GM23338 (cell line): ENCODE data around the gene CLIP1. TPM values are rescaled to one million over a fixed set of nuclear protein-coding genes. Genes with fewer than 3 reads are reported as not detected.
"Not testable (repeated sequence)": the region's sequence is repeated elsewhere in the genome, so short reads cannot be mapped to it uniquely, and the experiment has no call there.

Experiments
- ATAC-seq: fragments of 200-7000 bp; cut with Tn5 transposase; 3 replicates; pipeline ENCODE4 v1.9.1; 2020
- DNase-seq: peaks from one replicate; pipeline ENCODE4 v3.0.0-alpha.2; 2015; ENCODE audit warnings: low spot score
- H2AFZ ChIP-seq: fragments of 200-600 bp; sonication (generic); 2 replicates; pipeline ENCODE4 v1.8.0; 2016; ENCODE audit warnings: antibody characterized with exemption, mild to moderate bottlenecking, moderate library complexity
- H3F3A ChIP-seq: fragments of 200-600 bp; sonication (generic); replicated peaks from 2 replicates; pipeline ENCODE4 v1.8.0; 2017; ENCODE audit warnings: antibody characterized with exemption, mixed run types, low read depth
- H3K27ac ChIP-seq: fragments of 200-600 bp; sonication (generic); 2 replicates; pipeline ENCODE4 v1.6.1; 2016; ENCODE audit warnings: low read depth
- H3K27me3 ChIP-seq: fragments of 200-600 bp; sonication (generic); 2 replicates; pipeline ENCODE4 v1.8.0; 2016; ENCODE audit warnings: mild to moderate bottlenecking, mixed run types, moderate library complexity; ENCODE audit not compliant: insufficient read depth
- H3K36me3 ChIP-seq: fragments of 200-600 bp; sonication (generic); 2 replicates; pipeline ENCODE4 v1.8.0; 2016; ENCODE audit warnings: mild to moderate bottlenecking; ENCODE audit not compliant: insufficient read depth
- H3K4me1 ChIP-seq: fragments of 200-600 bp; sonication (generic); 2 replicates; pipeline ENCODE4 v1.8.0; 2016; ENCODE audit warnings: mild to moderate bottlenecking, moderate library complexity; ENCODE audit not compliant: insufficient read depth
- H3K4me2 ChIP-seq: fragments of 200-600 bp; sonication (generic); 2 replicates; pipeline ENCODE4 v1.7.1; 2017; ENCODE audit warnings: mixed run types
- H3K4me3 ChIP-seq: fragments of 200-600 bp; sonication (generic); 2 replicates; pipeline ENCODE4 v1.6.1; 2016; ENCODE audit warnings: mixed run types
- H3K79me2 ChIP-seq: fragments of 200-600 bp; sonication (generic); replicated peaks from 2 replicates; pipeline ENCODE4 v1.8.0; 2017; ENCODE audit warnings: mild to moderate bottlenecking; ENCODE audit not compliant: insufficient read depth
- H3K9me2 ChIP-seq: fragments of 200-600 bp; sonication (generic); 2 replicates; pipeline ENCODE4 v1.8.0; 2017; ENCODE audit not compliant: insufficient read depth
- H4K20me1 ChIP-seq: fragments of 200-600 bp; sonication (generic); replicated peaks from 2 replicates; pipeline ENCODE4 v1.8.0; 2017; ENCODE audit warnings: mild to moderate bottlenecking; ENCODE audit not compliant: insufficient read depth
- H3K27ac Mint-ChIP-seq: 2 replicates; pipeline ENCODE4 v1.8.0; 2020; ENCODE audit warnings: inconsistent platforms, mild to moderate bottlenecking, moderate library complexity, mixed read lengths
- H3K27me3 Mint-ChIP-seq: 3 replicates; pipeline ENCODE4 v1.8.0; 2022; ENCODE audit warnings: low read depth, mild to moderate bottlenecking, moderate library complexity, mixed read lengths, inconsistent platforms; ENCODE audit not compliant: insufficient read depth, poor library complexity
- H3K36me3 Mint-ChIP-seq: 3 replicates; pipeline ENCODE4 v1.8.0; 2021; ENCODE audit warnings: low read depth, mild to moderate bottlenecking, inconsistent platforms, moderate library complexity, mixed read lengths
- H3K4me1 Mint-ChIP-seq: 3 replicates; pipeline ENCODE4 v1.8.0; 2020; ENCODE audit warnings: mild to moderate bottlenecking, inconsistent platforms, mixed read lengths
- H3K4me3 Mint-ChIP-seq: 3 replicates; pipeline ENCODE4 v1.8.0; 2021; ENCODE audit warnings: moderate library complexity, mild to moderate bottlenecking, inconsistent platforms, mixed read lengths
- H3K9me3 Mint-ChIP-seq: 3 replicates; pipeline ENCODE4 v1.8.0; 2020; ENCODE audit warnings: moderate library complexity, mild to moderate bottlenecking, inconsistent platforms, mixed read lengths
- EZH2 ChIP-seq: fragments of 200-600 bp; sonication (generic); IDR thresholded peaks from one replicate; pipeline ENCODE4 v1.8.0; 2017; ENCODE audit warnings: antibody characterized with exemption, mild to moderate bottlenecking, low read depth; ENCODE audit not compliant: unreplicated experiment
- EZH2phosphoT487 ChIP-seq: fragments of 200-600 bp; sonication (generic); IDR thresholded peaks from one replicate; pipeline ENCODE4 v1.8.1; 2018; ENCODE audit warnings: antibody characterized with exemption; ENCODE audit not compliant: unreplicated experiment
- NANOG ChIP-seq: IDR thresholded peaks from 2 replicates; pipeline ENCODE4 v1.6.1; 2016; ENCODE audit warnings: antibody characterized with exemption, borderline replicate concordance
- POLR2AphosphoS5 ChIP-seq: IDR thresholded peaks from 2 replicates; pipeline ENCODE4 v1.6.1; 2016; ENCODE audit warnings: antibody characterized with exemption, low read depth
- STAT1 ChIP-seq: IDR thresholded peaks from one replicate; pipeline ENCODE4 v1.6.1; 2016; ENCODE audit warnings: antibody characterized with exemption; ENCODE audit not compliant: unreplicated experiment
- ZNF114 ChIP-seq: fragments of 250-450 bp; sonication (Bioruptor Pico); IDR thresholded peaks from 2 replicates; pipeline ENCODE4 v1.5.0; 2020; ENCODE audit warnings: mild to moderate bottlenecking, moderate library complexity
- polyA plus RNA-seq: library from polyadenylated mRNA; unstranded; fragments of >200 nt; fragmentation: Nextera tagmentation; extraction: Ambion mirVana; gene quantifications from 2 replicates; pipeline ENCODE4 v1.2.1, GENCODE V29; 2016
- total RNA-seq: library from RNA; depleted of rRNA; stranded (reverse); fragments of >200 nt; shearing (Covaris generic); gene quantifications from 2 replicates; pipeline ENCODE4 v1.2.3, GENCODE V29; 2014
- TF ChIP-seq, protein P1 (sequence below), 2 experiments: fragments of 200-600 bp in 1 of 2; sonication (generic) in 1 of 2; conservative IDR thresholded peaks; 2 replicates each; pipeline versions ENCODE4 v1.5.1 to v1.6.1; 2016 to 2017; ENCODE audit warnings: antibody characterized with exemption in 2 of 2, low read depth in 2 of 2, mild to moderate bottlenecking in 2 of 2, moderate library complexity in 1 of 2
- TF ChIP-seq, protein P2 (sequence below): IDR thresholded peaks from one replicate; pipeline ENCODE4 v1.6.1; 2018; ENCODE audit warnings: antibody characterized with exemption; ENCODE audit not compliant: unreplicated experiment

CLIP1 gene
- total and polyA plus RNA-seq, 2 experiments from 2014 or later: 11.5 to 21.1 TPM

DNA sequence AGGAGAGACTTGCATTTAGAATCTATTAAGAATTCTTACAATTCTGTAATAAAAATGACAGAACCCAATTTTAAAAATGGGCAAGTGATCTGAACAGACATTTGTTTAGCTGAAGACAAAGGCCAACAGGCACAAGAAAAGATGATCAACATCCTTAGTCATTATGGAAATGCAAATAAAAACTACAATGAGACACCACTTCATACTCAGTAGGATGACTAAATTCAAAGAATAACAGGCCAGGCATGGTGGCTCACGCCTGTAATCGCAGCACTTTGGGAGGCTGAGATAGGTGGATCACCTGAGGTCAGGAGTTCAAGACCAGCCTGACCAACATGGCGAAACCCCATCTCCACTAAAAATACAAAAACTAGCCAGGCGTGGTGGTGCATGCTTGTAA is 164.0 kb downstream of the CLIP1 start:
- not testable (repeated sequence) for H3K27ac Mint-ChIP-seq, H3K4me3 ChIP-seq, H3K27me3 ChIP-seq, H3K4me3 Mint-ChIP-seq, H3F3A ChIP-seq, H3K27me3 Mint-ChIP-seq, DNase-seq, H3K4me1 Mint-ChIP-seq, H3K79me2 ChIP-seq, H2AFZ ChIP-seq, H3K4me2 ChIP-seq, H4K20me1 ChIP-seq, H3K9me2 ChIP-seq, ATAC-seq, H3K9me3 Mint-ChIP-seq, H3K4me1 ChIP-seq
- Histone ChIP-seq H3K27ac (0 out of 2 replicates have a peak overlapping the region, but pooled peaks have one; percentile 7), H3K36me3 (peaks cover 20% of the 10 kb centered on the region; the same call in 1 of the 2 replicates)
- peaks cover 47% of the 10 kb centered on the region for H3K36me3 Mint-ChIP-seq

DNA sequence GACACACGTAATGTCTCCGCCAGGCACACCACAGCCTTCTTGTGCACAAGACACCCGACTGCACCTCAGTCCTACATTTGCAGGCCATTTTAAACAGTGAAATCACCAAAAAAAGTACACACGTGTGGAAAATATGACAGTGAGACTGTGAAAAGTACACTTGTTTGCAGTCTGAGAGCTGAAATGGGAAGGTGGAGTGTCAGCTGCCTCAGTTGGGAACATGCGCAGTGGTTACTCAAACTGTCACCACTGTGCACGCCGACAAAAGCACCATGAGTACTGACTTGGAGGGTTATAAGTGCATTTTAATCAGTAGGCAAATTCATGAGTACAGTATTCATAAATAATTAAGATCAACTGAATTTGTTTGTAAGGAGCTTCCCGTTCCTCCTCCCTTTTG is 171.9 kb downstream of the CLIP1 start:
- Histone ChIP-seq H3K4me3 (no peak overlapping the region), H3K27me3 (no peaks in the 10 kb centered on the region), H2AFZ (no peak overlapping the region), H4K20me1 (no peaks in the 10 kb centered on the region; the same call in none of the 2 replicates), H3K79me2 (0 out of 2 replicates have a peak, but pooled peaks cover 7% of the 10 kb centered on the region), H3K36me3 (0 out of 2 replicates have a peak, but pooled peaks cover 3% of the 10 kb centered on the region), H3K4me2 (no peak overlapping the region), H3K27ac (no peak overlapping the region), H3K4me1 (no peaks in the 10 kb centered on the region), H3F3A (0 out of 2 replicates have a peak, but pooled peaks cover 3% of the 10 kb centered on the region), H3K9me2 (no peaks in the 10 kb centered on the region)
- TF ChIP-seq EZH2 (no peak), EZH2phosphoT487 (no peak), ZNF114 (CRISPR knock-in tag) (no peak), POLR2AphosphoS5 (no peak), NANOG (no peak), STAT1 (no peak)
- TF ChIP-seq, protein P1, sequence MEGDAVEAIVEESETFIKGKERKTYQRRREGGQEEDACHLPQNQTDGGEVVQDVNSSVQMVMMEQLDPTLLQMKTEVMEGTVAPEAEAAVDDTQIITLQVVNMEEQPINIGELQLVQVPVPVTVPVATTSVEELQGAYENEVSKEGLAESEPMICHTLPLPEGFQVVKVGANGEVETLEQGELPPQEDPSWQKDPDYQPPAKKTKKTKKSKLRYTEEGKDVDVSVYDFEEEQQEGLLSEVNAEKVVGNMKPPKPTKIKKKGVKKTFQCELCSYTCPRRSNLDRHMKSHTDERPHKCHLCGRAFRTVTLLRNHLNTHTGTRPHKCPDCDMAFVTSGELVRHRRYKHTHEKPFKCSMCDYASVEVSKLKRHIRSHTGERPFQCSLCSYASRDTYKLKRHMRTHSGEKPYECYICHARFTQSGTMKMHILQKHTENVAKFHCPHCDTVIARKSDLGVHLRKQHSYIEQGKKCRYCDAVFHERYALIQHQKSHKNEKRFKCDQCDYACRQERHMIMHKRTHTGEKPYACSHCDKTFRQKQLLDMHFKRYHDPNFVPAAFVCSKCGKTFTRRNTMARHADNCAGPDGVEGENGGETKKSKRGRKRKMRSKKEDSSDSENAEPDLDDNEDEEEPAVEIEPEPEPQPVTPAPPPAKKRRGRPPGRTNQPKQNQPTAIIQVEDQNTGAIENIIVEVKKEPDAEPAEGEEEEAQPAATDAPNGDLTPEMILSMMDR (conservative IDR thresholded peaks at IDR 0.05; ENCODE audit: low read depth in 2 of 2): no peak
- TF ChIP-seq, protein P2, sequence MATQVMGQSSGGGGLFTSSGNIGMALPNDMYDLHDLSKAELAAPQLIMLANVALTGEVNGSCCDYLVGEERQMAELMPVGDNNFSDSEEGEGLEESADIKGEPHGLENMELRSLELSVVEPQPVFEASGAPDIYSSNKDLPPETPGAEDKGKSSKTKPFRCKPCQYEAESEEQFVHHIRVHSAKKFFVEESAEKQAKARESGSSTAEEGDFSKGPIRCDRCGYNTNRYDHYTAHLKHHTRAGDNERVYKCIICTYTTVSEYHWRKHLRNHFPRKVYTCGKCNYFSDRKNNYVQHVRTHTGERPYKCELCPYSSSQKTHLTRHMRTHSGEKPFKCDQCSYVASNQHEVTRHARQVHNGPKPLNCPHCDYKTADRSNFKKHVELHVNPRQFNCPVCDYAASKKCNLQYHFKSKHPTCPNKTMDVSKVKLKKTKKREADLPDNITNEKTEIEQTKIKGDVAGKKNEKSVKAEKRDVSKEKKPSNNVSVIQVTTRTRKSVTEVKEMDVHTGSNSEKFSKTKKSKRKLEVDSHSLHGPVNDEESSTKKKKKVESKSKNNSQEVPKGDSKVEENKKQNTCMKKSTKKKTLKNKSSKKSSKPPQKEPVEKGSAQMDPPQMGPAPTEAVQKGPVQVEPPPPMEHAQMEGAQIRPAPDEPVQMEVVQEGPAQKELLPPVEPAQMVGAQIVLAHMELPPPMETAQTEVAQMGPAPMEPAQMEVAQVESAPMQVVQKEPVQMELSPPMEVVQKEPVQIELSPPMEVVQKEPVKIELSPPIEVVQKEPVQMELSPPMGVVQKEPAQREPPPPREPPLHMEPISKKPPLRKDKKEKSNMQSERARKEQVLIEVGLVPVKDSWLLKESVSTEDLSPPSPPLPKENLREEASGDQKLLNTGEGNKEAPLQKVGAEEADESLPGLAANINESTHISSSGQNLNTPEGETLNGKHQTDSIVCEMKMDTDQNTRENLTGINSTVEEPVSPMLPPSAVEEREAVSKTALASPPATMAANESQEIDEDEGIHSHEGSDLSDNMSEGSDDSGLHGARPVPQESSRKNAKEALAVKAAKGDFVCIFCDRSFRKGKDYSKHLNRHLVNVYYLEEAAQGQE: no peak
- no peak overlapping the region for H3K27ac Mint-ChIP-seq
- H3K36me3 Mint-ChIP-seq: peaks cover 9% of the 10 kb centered on the region
- peaks cover 4% of the 10 kb centered on the region for H3K27me3 Mint-ChIP-seq
- H3K4me3 Mint-ChIP-seq: no peak overlapping the region
- ATAC-seq: no peak
- H3K9me3 Mint-ChIP-seq: no peaks in the 10 kb centered on the region
- no peaks in the 10 kb centered on the region for H3K4me1 Mint-ChIP-seq
- DNase-seq: no peak
